Liver (tissue), 3 donors: Measurements from ENCODE around the gene TRA2B.

Experiments used
- MAX ChIP-seq: IDR thresholded peaks from 2 replicates; pipeline ENCODE4 v1.6.1; 2016; ENCODE audit warnings: antibody characterized with exemption
- TF ChIP-seq, protein P1 (sequence below): IDR thresholded peaks from 2 replicates; pipeline ENCODE4 v1.6.1; 2016; ENCODE audit warnings: antibody characterized with exemption
- TF ChIP-seq, protein P2 (sequence below): fragments of 150-350 bp; IDR thresholded peaks from 2 replicates; pipeline ENCODE4 v1.5.1; 2017; ENCODE audit warnings: improper control_type of control experiment, low read depth, low read length; ENCODE audit not compliant: missing input control
- donor health status: healthy.
- donor health status: healthy.

- TF ChIP-seq, protein P1, sequence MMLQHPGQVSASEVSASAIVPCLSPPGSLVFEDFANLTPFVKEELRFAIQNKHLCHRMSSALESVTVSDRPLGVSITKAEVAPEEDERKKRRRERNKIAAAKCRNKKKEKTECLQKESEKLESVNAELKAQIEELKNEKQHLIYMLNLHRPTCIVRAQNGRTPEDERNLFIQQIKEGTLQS: no peak
- TF ChIP-seq, protein P2, sequence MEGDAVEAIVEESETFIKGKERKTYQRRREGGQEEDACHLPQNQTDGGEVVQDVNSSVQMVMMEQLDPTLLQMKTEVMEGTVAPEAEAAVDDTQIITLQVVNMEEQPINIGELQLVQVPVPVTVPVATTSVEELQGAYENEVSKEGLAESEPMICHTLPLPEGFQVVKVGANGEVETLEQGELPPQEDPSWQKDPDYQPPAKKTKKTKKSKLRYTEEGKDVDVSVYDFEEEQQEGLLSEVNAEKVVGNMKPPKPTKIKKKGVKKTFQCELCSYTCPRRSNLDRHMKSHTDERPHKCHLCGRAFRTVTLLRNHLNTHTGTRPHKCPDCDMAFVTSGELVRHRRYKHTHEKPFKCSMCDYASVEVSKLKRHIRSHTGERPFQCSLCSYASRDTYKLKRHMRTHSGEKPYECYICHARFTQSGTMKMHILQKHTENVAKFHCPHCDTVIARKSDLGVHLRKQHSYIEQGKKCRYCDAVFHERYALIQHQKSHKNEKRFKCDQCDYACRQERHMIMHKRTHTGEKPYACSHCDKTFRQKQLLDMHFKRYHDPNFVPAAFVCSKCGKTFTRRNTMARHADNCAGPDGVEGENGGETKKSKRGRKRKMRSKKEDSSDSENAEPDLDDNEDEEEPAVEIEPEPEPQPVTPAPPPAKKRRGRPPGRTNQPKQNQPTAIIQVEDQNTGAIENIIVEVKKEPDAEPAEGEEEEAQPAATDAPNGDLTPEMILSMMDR: no peak
- no peak for TF ChIP-seq MAX
Observed at GRCh38 chr3:185928496-185928895, 9.3 kb downstream of the TRA2B start.
